Measurements from ENCODE around the gene NPLOC4. TPM values are rescaled to one million over a fixed set of nuclear protein-coding genes. Genes with fewer than 3 reads are reported as not detected.

The NPLOC4 gene
- total and polyA plus RNA-seq, 9 of the 15 experiments (the other 6 are each of a cell fraction or from before 2014, with no cell fraction given): 1.5 to 116 (median 64.5) TPM

- TF ChIP-seq BRCA1 (IDR thresholded peaks at IDR 0.05) (no peak), BRCA1 (CRISPR knock-in tag; IDR thresholded peaks at IDR 0.05) (no peak), FOXP1 (CRISPR knock-in tag; IDR thresholded peaks at IDR 0.05) (peak; percentile 45; the same call in 1 of the 2 replicates), ZKSCAN8 (CRISPR knock-in tag; IDR thresholded peaks at IDR 0.05) (peak; percentile 57; the same call in 1 of the 2 replicates), SIN3A (IDR thresholded peaks at IDR 0.05; ENCODE audit: borderline replicate concordance in 2 of 2, control insufficient read depth in 1 of 2, low read depth in 2 of 2, low read length in 2 of 2) (peak in 1 of 2 experiments; percentile 74; a peak in 2 of 4 replicates), DLX4 (CRISPR knock-in tag; IDR thresholded peaks at IDR 0.05) (no peak), CTBP1 (IDR thresholded peaks at IDR 0.05; ENCODE audit: borderline replicate concordance) (0 out of 2 replicates have a peak, but pooled peaks have one; percentile 8), ZFP36 (IDR thresholded peaks at IDR 0.05; ENCODE audit: low read depth, low read length, partially characterized antibody) (peak; percentile 73), CGGBP1 (CRISPR knock-in tag; IDR thresholded peaks at IDR 0.05) (peak; percentile 85; the same call in 1 of the 2 replicates), SUPT5H (IDR thresholded peaks at IDR 0.05) (peak; percentile 92), HMG20B (CRISPR knock-in tag; IDR thresholded peaks at IDR 0.05) (no peak), MBD2 (IDR thresholded peaks at IDR 0.05; ENCODE audit: borderline replicate concordance, low read depth) (peak; percentile 75; the same call in 1 of the 2 replicates), VEZF1 (CRISPR knock-in tag; IDR thresholded peaks at IDR 0.05) (peak; percentile 99), DACH1 (IDR thresholded peaks at IDR 0.05; ENCODE audit: partially characterized antibody) (no peak), SMAD3 (CRISPR knock-in tag; conservative IDR thresholded peaks at IDR 0.05) (no peak), NFE2L1 (tag; IDR thresholded peaks at IDR 0.05; ENCODE audit: borderline replicate concordance, low read depth) (no peak), TBL1XR1 (IDR thresholded peaks at IDR 0.05; ENCODE audit: low read length in 2 of 2) (0 out of 4 replicates have a peak, but pooled peaks of 1 of the 2 experiments have one; percentile 19)
Measured at GRCh38 chr17:81512562-81513371, 124.1 kb downstream of the NPLOC4 start, which contains the start of gene ACTG1 (continued).

Data from K562 (cell line).